RWPE1 (cell line): ENCODE data around the gene C1QTNF2.

Experiments used
- CTCF ChIA-PET: fragments of 350-600 bp; sonication (Branson Sonifier 250); formaldehyde crosslinking; extraction: SDS; loops from one replicate; lab custom pipeline; 2021; lab: Yijun Ruan, JAX
- POLR2A ChIA-PET: fragments of 400-600 bp; formaldehyde crosslinking; extraction: SDS; loops from one replicate; lab custom pipeline; 2020; ENCODE audit warnings: antibody characterized with exemption; ENCODE audit not compliant: low non-redundant PET; lab: Yijun Ruan, JAX
- DNase-seq: peaks from one replicate; pipeline ENCODE4 v3.0.0; 2012; ENCODE audit warnings: low spot score
- H3K27ac ChIP-seq: fragments of 450-650 bp; 2 replicates; pipeline ENCODE4 v1.5.1; 2017
- TF ChIP-seq, protein P1 (sequence below): fragments of 450-650 bp; conservative IDR thresholded peaks from 2 replicates; pipeline ENCODE4 v1.5.1; 2017; ENCODE audit warnings: low read depth, mild to moderate bottlenecking

The C1QTNF2 gene

DNA sequence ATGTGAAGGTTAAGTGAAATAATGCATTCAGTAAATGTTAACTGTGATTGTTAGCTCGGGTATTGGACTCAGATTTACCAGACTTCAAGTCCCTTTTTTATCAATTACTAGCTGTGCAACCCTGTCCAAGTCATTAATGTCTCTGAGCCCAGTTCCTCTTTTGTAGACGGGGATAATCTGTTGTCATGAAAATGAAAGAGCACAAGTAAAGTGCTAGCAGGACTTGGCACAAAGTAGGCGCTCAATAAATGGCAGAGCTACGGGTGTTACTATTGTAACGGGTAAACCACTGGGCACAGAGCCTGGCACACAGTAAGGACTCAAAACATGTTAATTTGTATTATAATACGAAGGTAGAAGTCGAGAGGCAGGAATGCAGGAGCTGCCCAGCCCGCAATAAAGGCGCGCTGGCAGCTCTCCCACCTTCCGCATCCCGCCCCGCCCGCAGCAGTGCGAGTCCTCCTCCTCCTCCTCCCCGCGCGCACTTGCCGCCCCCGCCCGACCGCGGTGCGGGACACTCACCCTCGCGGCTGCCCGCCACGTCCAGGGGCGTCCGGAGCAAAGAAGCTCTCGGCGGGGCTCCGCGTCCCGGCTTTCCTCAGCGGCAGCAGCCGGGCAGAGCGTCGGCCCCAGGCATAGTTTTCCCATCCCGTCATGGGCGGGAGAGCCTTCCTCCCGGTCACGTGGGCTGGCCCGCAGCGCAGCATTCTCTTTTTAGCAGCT is at the start of gene C1QTNF2:
Gene C1QTNF2 (minus strand): TSS at position 637 of the 723 bp plus-strand sequence. CDS start 15,615 bp downstream, outside the sequence.
- POLR2A ChIA-PET, result no interaction called here
- H3K27ac ChIP-seq, result no peak within 1 kb of the TSS
- CTCF ChIA-PET, result interaction anchor here (0.6 to 1.8 kb wide), 9 partner anchors 9 to 936 kb away, joined by 3 to 7 read pairs (median 5); no protein-coding TSS in a partner anchor
- peak; percentile 87 for DNase-seq
- TF ChIP-seq, protein P1, sequence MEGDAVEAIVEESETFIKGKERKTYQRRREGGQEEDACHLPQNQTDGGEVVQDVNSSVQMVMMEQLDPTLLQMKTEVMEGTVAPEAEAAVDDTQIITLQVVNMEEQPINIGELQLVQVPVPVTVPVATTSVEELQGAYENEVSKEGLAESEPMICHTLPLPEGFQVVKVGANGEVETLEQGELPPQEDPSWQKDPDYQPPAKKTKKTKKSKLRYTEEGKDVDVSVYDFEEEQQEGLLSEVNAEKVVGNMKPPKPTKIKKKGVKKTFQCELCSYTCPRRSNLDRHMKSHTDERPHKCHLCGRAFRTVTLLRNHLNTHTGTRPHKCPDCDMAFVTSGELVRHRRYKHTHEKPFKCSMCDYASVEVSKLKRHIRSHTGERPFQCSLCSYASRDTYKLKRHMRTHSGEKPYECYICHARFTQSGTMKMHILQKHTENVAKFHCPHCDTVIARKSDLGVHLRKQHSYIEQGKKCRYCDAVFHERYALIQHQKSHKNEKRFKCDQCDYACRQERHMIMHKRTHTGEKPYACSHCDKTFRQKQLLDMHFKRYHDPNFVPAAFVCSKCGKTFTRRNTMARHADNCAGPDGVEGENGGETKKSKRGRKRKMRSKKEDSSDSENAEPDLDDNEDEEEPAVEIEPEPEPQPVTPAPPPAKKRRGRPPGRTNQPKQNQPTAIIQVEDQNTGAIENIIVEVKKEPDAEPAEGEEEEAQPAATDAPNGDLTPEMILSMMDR, result no peak

DNA sequence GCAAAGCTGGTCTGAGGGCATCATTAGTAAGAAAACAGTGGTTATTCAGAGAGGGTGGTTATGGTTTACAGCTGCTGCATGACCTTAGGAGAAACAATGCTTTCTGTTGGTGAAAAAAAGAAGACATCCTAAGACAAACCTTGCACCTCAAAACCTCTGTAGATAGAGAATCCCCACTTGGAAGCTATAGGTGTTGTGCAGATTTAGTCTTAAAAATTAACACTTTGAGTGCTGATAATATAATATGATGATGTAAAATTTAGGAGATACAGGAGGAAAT is 49.8 kb upstream of the C1QTNF2 start:
- DNase-seq, result no peak
- no peak overlapping the region for H3K27ac ChIP-seq
- TF ChIP-seq, protein P1, result no peak
- ChIA-PET CTCF (no interaction called here), POLR2A (interaction anchor here (0.6 kb wide), 1 partner anchor 18 kb away, joined by 4 read pairs; no protein-coding TSS in a partner anchor)

DNA sequence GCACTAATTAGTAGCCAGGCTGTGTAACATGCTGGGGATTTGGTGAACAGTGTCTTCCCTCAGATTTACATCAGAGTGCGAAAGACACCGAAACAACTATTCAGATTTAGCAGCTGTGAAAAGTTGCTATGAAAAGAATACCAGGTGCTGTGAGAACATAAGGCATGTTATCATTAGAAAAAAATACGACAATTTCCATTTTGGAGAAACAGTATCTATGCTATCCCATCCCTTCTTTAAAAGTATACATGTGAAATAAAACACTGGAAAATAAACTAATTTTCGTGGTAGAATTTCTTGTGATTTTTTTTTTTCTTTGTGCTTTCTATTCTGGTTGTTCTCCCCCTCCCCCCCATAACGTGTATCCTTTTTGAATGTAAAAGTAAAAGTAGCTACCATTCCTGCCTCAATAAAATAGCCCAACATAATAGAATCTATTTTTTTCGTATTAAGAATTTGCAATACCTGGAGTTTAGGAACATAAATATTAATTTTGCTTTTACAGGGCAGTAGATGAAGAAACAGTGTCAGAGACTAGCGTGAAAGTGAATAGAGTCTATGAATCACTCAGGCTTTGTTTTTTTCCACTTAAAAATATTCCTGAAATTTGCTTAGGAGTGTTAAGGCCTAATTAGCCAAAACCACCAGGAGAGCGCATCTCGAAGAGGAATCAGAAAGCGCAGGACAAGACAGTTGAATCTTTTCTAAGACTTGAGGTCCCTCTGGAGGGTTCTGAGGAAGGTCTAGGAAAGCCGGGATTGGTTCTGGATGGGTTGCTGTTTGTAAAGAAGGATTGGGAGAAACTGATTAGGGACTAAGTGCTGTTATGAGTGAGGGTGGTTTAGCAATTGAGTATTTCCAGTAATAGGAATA is 49.3 kb upstream of the C1QTNF2 start:
- DNase-seq, result no peak
- CTCF ChIA-PET, result interaction anchor here (0.6 kb wide), 1 partner anchor 305 kb away, joined by 8 read pairs; no protein-coding TSS in a partner anchor
- TF ChIP-seq, protein P1, result no peak
- H3K27ac ChIP-seq, result peak overlapping the region; percentile 76
- POLR2A ChIA-PET, result interaction anchor here (0.6 to 0.7 kb wide), 2 partner anchors 19 to 355 kb away, joined by 4 to 12 read pairs; no protein-coding TSS in a partner anchor

GRCh38 chr5:160418561-160419457 is 48.4 kb upstream of the C1QTNF2 start, which contains the start of gene SLU7:
TSS of gene SLU7 (minus strand) at chr5:160419081. CDS start at chr5:160415294, 3,787 bp downstream.
- ChIA-PET CTCF (interaction anchor here (0.6 kb wide), 2 partner anchors 305 to 1348 kb away, joined by 4 to 8 read pairs; no protein-coding TSS in a partner anchor), POLR2A (interaction anchor here (0.5 to 0.7 kb wide), 6 partner anchors 8 to 354 kb away, joined by 3 to 12 read pairs (median 7); no protein-coding TSS in a partner anchor)
- DNase-seq, result peak; percentile 99

GRCh38 chr5:160399402-160400353 is 29.3 kb upstream of the C1QTNF2 start, which contains the start of gene FAM200C:
TSS of gene FAM200C (minus strand) at chr5:160400054. CDS start at chr5:160395490, 4,564 bp downstream.
- DNase-seq, result peak; percentile 100
- POLR2A ChIA-PET, result interaction anchor here (0.6 to 1.0 kb wide), 4 partner anchors 14 to 173 kb away, joined by 3 to 5 read pairs (median 4); no protein-coding TSS in a partner anchor
- CTCF ChIA-PET, result interaction anchor here (0.5 to 2.2 kb wide), 3 partner anchors 9 to 378 kb away, joined by 4 to 10 read pairs (median 5); no protein-coding TSS in a partner anchor
- peak within 1 kb of the TSS; percentile 76 for H3K27ac ChIP-seq
- TF ChIP-seq, protein P1, result no peak

More at GRCh38 chr5:160418561-160419457, 48.4 kb upstream of the C1QTNF2 start, which contains the start of gene SLU7:
- peak within 1 kb of the TSS; percentile 76 for H3K27ac ChIP-seq
- TF ChIP-seq, protein P1, result no peak
